Spinal cord (tissue), 10 donors: ENCODE data around the gene CLK1. TPM values are rescaled to one million over a fixed set of nuclear protein-coding genes. Genes with fewer than 3 reads are reported as not detected.

Source experiments
- DNase-seq, 6 donors: peaks; one replicate each; pipeline versions ENCODE4 v3.0.0 to v3.0.0-alpha.2; 2013 to 2015; ENCODE audit warnings: low spot score in 6 of 6, low read depth in 4 of 6
- H3K27ac ChIP-seq: one replicate; pipeline ENCODE4 v1.5.1; 2013; ENCODE audit warnings: low read depth, low read length, control low read depth
- H3K27me3 ChIP-seq: one replicate; pipeline ENCODE4 v1.6.1; 2013; ENCODE audit warnings: low read length; ENCODE audit not compliant: control insufficient read depth, insufficient read depth
- H3K36me3 ChIP-seq: one replicate; pipeline ENCODE4 v1.6.1; 2013; ENCODE audit warnings: low read length; ENCODE audit not compliant: control insufficient read depth, insufficient read depth
- H3K4me1 ChIP-seq: one replicate; pipeline ENCODE4 v1.6.1; 2013; ENCODE audit warnings: low read length; ENCODE audit not compliant: control insufficient read depth, insufficient read depth
- H3K4me3 ChIP-seq: one replicate; pipeline ENCODE4 v1.5.1; 2013; ENCODE audit warnings: low read depth, low read length, control low read depth
- H3K9me3 ChIP-seq: one replicate; pipeline ENCODE4 v1.6.1; 2013; ENCODE audit warnings: low read length; ENCODE audit not compliant: control insufficient read depth, insufficient read depth
- WGBS: methylation state at CpG from one replicate; pipeline ENCODE4 v1.1.5; 2013; ENCODE audit warnings: missing lambda C conversion rate; ENCODE audit not compliant: insufficient coverage; 5-methylcytosine and 5-hydroxymethylcytosine counted together
- polyA plus RNA-seq, 2 donors: library from polyadenylated mRNA; unstranded; fragments of 120-200 nt; gene quantifications; one replicate each; pipeline ENCODE4 v1.2.1, GENCODE V29; 2013; ENCODE audit not compliant: insufficient read length in 2 of 2
- total RNA-seq, 2 donors: library from RNA; depleted of rRNA in 1 of 2; stranded (reverse); fragments of 120-200 nt in 1 of 2; fragments of >200 nt in 1 of 2; gene quantifications; one replicate each; pipeline versions ENCODE4 v1.2.3 to v1.2.4, GENCODE V29; 2013 to 2014
- donor health status: healthy.

Gene CLK1
- total and polyA plus RNA-seq, 4 donors = 170 to 220 (median 205) TPM

GRCh38 chr2:200878289-200878880 lies 13.9 kb upstream of the CLK1 start:
- Histone ChIP-seq H3K27ac (no peak overlapping the region), H3K4me3 (no peak overlapping the region), H3K27me3 (no peaks in the 10 kb centered on the region), H3K4me1 (no peaks in the 10 kb centered on the region), H3K36me3 (peaks cover 51% of the 10 kb centered on the region), H3K9me3 (no peaks in the 10 kb centered on the region)
- no CpG with 5 or more reads among the region's 2 CpGs for WGBS
- no peak for DNase-seq

DNA sequence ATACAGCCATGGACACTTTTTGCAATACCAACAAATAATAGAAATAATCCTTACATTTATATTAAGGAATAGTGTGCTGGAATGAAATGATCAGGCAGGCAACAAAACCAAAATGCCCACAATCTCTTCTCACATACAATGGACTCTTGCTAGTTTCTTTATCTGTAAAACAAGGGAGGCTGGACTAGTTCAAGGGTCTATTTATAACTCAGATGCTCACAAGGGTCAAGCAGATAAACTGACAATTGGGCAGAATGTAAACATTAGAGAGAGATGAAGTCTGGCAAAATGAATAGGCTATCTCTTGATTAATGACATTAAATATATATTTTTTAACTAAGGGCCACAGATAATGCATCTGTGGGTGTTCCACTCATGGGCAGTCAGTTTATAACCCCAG lies 13.0 kb upstream of the CLK1 start:
- Histone ChIP-seq H3K4me3 (no peak overlapping the region), H3K27ac (no peak overlapping the region), H3K36me3 (peaks cover 49% of the 10 kb centered on the region), H3K9me3 (no peaks in the 10 kb centered on the region), H3K27me3 (no peaks in the 10 kb centered on the region), H3K4me1 (no peaks in the 10 kb centered on the region)
- DNase-seq = no peak

- no peak overlapping the region for H3K4me3 ChIP-seq
- DNase-seq = no peak
Measured at GRCh38 chr2:200873560-200873959, 9.1 kb upstream of the CLK1 start.

DNA sequence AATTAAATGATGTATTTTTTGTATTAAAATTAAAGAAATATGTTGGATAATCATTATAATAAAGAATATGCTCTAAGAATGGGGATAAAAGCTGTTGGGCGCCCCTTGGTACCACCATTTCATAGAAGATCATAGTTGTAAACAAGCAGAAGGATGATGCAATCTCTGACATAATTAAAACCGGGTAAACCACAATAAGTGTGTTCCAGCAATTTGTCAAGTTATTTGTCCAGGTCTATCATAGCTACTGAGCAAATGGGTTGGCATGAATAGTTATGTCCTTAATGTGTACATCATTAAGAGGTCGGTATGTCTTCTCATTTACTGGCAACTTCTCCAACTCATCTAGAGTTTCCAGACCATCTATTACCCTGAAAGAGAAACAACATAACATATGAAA lies 6.7 kb upstream of the CLK1 start:
- peaks cover 31% of the 10 kb centered on the region for H3K36me3 ChIP-seq
- WGBS = no CpG with 5 or more reads among the region's 3 CpGs
- no peaks in the 10 kb centered on the region for H3K9me3 ChIP-seq
- no peaks in the 10 kb centered on the region for H3K27me3 ChIP-seq
- no peak for DNase-seq
- no peak overlapping the region for H3K27ac ChIP-seq
- no peaks in the 10 kb centered on the region for H3K4me1 ChIP-seq
- H3K4me3 ChIP-seq = no peak overlapping the region

More at GRCh38 chr2:200873560-200873959, 9.1 kb upstream of the CLK1 start:
- Histone ChIP-seq H3K9me3 (no peaks in the 10 kb centered on the region), H3K27me3 (no peaks in the 10 kb centered on the region), H3K36me3 (peaks cover 44% of the 10 kb centered on the region), H3K4me1 (no peaks in the 10 kb centered on the region), H3K27ac (no peak overlapping the region)
- WGBS = 100% methylated on average over 4 of the region's 6 CpGs

DNA sequence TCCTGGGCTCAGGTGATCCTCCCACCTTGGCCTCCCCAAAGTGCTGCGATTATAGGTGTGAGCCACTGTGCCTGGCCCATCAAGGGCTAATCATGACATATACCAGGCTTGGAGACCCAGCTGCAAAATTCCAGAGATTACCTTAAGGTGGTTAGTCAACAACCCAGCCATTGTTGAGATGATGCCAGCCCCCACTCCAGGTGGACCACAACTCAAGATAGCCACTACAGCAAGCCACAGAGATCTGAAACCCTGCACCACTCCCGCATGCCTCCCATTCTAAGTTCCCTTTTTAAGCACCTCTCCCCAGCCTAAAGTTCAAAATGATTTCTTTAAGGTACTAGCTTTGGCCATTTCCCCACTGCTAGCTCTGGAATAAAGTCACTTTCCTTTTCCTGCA lies 4.6 kb upstream of the CLK1 start:
- DNase-seq = no peak
- H3K27me3 ChIP-seq = no peaks in the 10 kb centered on the region
- peaks cover 21% of the 10 kb centered on the region for H3K36me3 ChIP-seq
- H3K4me3 ChIP-seq = no peak overlapping the region
- no peaks in the 10 kb centered on the region for H3K9me3 ChIP-seq
- no peak overlapping the region for H3K27ac ChIP-seq
- 96% methylated on average over 2 of the region's 2 CpGs for WGBS
- H3K4me1 ChIP-seq = peaks cover 4% of the 10 kb centered on the region

DNA sequence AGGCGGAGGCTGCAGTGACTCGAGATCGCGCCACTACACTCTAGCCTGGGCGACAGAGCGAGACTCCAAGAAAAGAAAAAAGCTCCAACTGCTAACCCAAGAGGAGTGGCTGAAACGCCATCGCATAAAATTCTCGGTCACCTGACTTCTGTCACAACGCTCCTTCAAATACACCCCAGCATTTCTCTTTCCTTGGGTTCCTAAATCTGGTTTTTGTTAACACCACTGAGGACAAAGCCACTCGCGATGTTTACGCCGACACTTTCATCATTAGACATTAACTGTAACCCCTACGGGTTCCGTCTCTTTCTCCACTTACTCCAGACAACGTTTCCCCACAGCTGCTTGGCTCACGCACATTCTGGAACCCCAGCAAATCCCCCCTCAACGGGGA lies 679 bp downstream of the CLK1 start:
- Histone ChIP-seq H3K9me3 (no peaks in the 10 kb centered on the region), H3K4me3 (peak overlapping the region; percentile 93), H3K27me3 (no peaks in the 10 kb centered on the region), H3K27ac (peak overlapping the region; percentile 99), H3K36me3 (peaks cover 6% of the 10 kb centered on the region), H3K4me1 (peaks cover 7% of the 10 kb centered on the region)
- WGBS = 0% methylated on average over 19 of the region's 19 CpGs
- DNase-seq = peak in 1 of 6 donors; percentile 80

- H3K4me1 ChIP-seq = peaks cover 12% of the 10 kb centered on the region
- peak in 4 of 6 donors; percentile 35 to 87 (median 62) for DNase-seq
- H3K27me3 ChIP-seq = no peaks in the 10 kb centered on the region
- peak overlapping the region; percentile 99 for H3K27ac ChIP-seq
- under 1% methylated on average over 13 of the region's 13 CpGs for WGBS
- peak overlapping the region; percentile 93 for H3K4me3 ChIP-seq
- H3K9me3 ChIP-seq = no peaks in the 10 kb centered on the region
- peaks cover 16% of the 10 kb centered on the region for H3K36me3 ChIP-seq
Measured at GRCh38 chr2:200862532-200863000, 1.9 kb downstream of the CLK1 start.

DNA sequence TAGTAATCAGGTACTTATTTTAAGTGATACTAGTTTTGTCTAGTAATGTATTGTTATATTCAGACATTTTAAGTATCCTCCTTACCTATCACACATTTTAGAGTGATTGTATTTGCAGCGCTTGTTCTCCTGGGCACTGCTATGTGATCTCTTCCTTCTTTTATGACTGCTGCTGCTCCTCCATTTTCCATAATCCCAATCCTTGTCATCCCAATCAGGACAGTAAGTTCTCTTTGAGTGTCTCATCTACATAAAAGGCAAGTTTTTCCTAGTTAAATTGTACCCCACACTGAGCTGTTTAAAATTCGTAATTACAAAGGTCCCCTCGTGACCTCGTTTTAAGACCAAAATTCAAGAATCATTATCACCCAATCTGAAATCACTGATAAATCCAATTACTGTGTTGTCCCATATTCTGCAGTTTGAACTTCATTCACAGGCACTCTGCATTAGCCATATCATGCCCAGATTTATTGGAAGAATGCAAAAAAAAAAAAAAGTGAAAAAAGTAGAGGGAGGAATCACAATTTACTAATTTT lies 2.8 kb downstream of the CLK1 start:
- Histone ChIP-seq H3K27me3 (no peaks in the 10 kb centered on the region), H3K36me3 (peaks cover 22% of the 10 kb centered on the region), H3K9me3 (no peaks in the 10 kb centered on the region), H3K4me1 (peaks cover 12% of the 10 kb centered on the region), H3K27ac (peak overlapping the region; percentile 50), H3K4me3 (peak overlapping the region; percentile 93)
- DNase-seq = peak in 1 of 6 donors; percentile 17
- WGBS = 0% methylated on average over 3 of the region's 4 CpGs

DNA sequence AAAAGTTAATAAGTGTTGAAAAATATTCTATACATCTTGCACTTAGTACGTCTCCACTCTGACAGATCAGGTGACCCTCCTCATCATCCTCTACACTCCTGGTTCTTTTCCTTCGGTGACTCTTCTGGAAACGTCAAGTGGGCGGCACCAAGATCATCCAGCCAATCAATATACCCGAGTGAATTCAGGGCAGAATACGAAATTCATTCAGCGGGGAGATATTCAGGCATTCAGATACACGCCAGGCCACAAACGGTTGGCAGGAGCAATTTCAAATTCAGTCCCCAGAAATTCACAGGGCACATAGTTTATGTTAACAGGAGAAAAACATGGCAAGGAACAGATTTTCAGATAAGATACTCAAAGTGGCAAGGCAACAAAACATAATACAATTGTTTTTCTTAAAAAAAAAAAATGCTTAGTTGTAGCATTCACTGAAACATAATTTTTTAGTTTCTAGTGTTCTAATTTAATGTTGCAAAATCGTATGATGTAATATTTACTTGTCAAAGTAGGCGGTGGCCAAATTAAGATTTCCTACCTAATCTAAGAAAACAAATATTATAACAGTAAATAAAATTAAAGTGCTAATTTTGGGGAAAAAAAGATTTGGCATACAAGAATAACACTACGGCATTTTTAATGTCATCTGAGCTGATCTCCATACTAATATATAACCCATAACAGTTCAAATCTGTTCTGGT lies 4.2 kb downstream of the CLK1 start:
- WGBS = 20% methylated on average over 2 of the region's 12 CpGs
- peaks cover 12% of the 10 kb centered on the region for H3K4me1 ChIP-seq
- H3K27ac ChIP-seq = no peak overlapping the region
- H3K36me3 ChIP-seq = peaks cover 36% of the 10 kb centered on the region
- H3K27me3 ChIP-seq = no peaks in the 10 kb centered on the region
- peak in 2 of 6 donors; percentile 33 for DNase-seq
- H3K4me3 ChIP-seq = peak overlapping the region; percentile 93
- no peaks in the 10 kb centered on the region for H3K9me3 ChIP-seq

- Histone ChIP-seq H3K4me1 (peaks cover 7% of the 10 kb centered on the region), H3K36me3 (peaks cover 62% of the 10 kb centered on the region), H3K4me3 (no peak overlapping the region), H3K27ac (no peak overlapping the region), H3K27me3 (no peaks in the 10 kb centered on the region), H3K9me3 (no peaks in the 10 kb centered on the region)
- WGBS = 97% methylated on average over 4 of the region's 8 CpGs
- DNase-seq = no peak
Measured at GRCh38 chr2:200856806-200857205, 7.7 kb downstream of the CLK1 start.
